HG03442 (cell line): ENCODE results near the gene COPS2.
"Not testable (repeated sequence)": the region's sequence is repeated elsewhere in the genome, so short reads cannot be mapped to it uniquely, and the experiment has no call there.

Experiments used
- ATAC-seq: cut with Tn5 transposase; IDR thresholded peaks from one replicate; pipeline ENCODE4 v1.9.1; 2021; ENCODE audit warnings: mild to moderate bottlenecking, moderate library complexity; ENCODE audit not compliant: unreplicated experiment

COPS2 gene

DNA sequence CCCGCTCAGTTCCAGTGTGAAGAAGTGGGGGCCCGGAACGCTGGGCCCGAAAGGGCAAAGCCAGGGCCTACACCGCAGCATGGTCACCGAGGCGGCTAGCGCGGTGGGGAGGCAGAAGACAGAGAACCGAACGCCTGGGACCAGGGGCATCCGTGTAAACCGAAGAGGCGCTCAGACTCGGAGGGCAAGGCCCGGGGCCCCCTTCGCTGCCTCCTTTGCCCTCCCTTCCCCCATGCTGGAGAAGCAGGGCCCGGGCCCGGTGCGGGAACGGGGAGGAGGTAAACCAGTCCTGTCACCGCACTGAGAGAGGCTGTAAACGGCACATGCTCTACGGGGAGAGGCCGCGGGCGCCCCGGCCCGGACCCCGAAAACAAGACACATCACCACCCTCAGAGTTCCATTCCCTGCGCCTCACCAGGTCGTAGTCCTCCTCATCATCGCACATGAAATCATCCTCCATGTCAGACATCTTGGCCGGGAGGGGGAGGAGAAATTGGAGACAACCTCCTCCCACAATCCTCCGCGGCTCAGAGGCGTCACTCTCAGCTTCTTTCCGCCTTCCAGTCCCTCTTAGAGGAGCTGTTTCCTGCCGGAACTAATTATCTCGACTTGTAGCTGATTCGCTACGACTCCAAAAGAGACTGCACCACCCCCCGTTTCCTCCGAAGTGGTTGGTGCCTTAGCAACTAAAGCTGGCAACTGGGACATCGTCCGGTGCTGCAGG lies at the start of gene COPS2:
Gene COPS2 (minus strand): TSS at position 490 of the 724 bp plus-strand sequence. CDS start 21 bp downstream, at position 469.
- peak; percentile 91 for ATAC-seq

DNA sequence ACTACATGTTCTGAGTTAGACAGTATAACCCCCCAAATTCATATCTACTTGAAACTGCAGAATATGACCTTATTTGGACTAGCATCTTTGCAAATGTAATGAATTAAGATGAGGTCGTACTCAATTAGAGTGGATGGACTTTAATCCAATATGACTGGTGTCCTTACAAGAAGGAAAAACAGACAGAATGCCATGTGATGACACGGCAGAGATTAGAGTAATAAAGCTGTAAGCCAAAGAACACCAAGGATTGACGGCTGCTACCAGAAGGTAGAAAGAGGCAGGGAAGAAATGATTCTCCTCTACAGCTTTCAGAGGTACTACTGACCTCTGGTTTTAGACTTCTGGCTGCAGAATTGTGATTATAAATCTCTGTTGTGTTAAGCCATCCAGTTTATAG lies 44.9 kb upstream of the COPS2 start:
- ATAC-seq: no peak

DNA sequence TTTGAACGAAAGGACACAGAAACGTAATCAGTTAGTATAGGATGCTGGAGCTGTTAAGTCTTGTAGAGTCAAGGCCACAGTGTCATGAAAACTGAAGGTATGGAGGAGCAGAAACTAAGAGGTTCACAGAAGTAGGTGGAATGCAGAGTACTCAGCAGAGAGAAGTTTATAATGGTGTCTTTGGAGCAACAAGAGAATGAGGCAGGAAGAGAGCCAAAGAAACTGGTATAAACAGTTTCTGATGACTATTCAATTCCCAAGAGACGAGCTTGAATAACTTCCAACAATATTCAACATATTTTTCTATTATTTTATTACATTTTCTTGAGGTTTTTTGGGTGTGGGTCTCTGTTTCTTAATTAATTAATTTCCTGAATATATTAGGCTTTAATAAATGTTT lies 44.3 kb upstream of the COPS2 start:
- no peak for ATAC-seq

DNA sequence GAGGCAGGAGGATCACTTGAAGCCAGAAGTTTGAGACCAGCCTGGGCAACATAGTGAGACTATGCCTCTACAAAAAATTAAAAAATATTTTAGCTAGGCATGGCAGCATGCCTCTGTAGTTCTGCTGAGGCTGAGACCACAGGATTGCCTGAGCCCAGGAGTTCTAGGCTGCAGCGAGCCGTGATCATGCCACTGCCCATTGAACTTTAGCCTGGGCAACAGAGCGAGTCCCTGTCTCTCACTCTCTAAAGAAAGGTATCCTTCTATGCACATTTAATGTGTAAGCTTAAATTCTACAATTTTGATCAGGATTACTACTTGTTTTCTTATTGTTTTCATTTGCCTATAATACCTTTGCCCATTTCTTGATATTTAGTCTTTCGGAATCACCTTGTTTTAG lies 41.5 kb upstream of the COPS2 start:
- no peak for ATAC-seq

DNA sequence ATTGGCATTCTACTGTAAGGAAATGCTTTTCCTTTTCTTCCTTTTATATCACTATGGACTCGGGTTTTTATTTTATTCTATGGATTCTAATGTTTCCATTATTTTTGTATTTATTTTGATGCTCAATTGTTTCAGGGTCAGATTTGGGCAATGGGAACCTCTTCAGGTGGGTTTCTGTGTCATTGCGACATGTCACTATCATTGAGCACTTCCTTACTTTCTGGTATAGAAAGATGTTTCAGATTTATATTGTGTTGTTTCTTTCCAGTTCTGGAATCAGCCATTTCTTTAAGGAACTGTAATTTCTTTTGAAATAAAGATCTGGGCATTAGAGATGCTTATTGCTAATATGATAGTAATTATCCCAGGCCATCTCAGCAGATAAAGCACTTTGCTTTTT lies 36.5 kb upstream of the COPS2 start:
- ATAC-seq: no peak

DNA sequence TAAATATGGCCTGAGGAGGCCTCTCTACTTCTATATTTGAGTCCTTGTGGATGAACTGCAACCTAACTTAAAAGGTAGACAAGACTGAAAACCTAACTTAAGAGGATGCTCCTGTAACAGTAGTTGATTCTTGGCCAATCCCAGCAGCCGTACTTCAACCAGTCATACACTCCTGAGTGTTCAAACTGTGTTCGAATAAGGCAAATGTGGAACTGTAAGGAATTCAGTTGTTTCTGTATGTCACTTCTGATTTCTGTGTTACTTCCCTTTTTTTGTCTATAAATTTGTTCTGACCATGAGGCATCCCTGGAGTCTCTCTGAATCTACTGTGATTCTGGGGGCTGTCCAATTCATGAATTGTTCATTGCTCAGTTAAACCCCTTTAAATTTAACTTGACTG lies 35.2 kb upstream of the COPS2 start:
- ATAC-seq: no peak

DNA sequence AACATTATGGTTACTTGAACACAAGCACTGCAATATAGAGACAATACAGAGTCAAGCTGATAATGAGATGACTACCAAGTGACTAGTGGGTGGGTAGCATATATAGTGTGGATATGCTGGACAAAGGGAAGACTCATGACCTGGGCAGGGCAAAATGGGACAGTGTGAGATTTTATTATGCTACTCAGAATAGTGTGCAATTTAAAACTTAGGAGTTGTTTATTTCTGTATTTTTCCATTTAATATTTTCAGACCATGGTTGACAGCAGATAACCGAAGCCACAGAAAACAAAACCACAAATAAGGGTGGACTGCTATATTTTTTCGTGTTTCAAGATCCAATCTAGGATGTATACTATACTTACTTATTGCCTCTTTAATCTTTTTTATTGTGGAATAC lies 34.2 kb upstream of the COPS2 start:
- ATAC-seq: no peak

DNA sequence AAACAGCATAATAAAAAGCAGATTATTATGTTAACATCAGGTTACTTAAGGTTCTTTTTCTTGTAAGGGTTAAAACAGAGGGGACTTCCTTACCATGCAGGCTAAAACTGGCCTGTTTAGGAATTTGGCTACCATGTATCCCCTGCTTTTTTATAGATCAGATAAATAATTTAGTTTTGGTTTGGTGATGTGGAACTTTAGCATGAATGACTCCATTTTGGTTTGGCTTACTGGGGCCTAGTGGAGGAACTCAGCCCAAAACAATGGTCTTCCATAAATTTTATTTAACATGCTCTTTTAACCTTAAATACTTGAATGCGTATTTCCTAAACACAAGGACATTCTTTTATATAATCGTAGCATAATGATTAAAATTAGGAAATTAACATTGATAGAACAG lies 33.5 kb upstream of the COPS2 start:
- no peak for ATAC-seq

DNA sequence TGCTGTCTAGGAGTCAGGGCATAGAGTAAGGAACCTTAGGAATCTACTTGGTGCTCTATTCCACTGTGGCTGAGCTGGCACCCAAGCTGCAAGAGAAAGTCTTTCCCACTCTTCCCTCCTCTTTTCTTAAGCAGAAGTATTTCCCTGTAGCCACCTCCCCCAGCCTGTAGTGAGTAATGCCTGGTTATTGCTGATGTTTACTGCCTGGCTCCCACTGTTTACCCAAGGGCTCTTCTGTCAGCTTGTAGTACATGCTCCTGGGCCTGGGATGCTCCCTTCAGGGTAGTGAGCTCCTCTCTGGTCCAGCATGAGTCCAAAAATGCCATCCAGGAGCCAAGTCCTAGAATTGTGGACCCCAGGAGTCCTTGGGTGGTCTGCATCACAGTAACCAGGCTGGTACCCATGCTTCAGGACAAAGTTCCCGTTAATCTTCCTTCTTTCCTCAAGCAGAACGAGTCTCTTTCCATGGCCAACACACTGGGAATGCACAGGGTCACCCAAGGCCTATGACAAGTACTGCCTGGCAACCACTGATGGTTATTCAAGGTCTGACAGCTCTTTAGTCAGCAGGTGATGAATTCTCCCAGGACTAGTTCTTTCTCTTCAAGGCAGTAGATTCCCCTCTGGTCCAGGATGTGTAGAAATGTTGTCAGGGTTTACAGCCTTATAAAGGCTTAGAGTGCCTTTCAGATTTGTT lies 32.3 kb upstream of the COPS2 start:
- no peak for ATAC-seq

DNA sequence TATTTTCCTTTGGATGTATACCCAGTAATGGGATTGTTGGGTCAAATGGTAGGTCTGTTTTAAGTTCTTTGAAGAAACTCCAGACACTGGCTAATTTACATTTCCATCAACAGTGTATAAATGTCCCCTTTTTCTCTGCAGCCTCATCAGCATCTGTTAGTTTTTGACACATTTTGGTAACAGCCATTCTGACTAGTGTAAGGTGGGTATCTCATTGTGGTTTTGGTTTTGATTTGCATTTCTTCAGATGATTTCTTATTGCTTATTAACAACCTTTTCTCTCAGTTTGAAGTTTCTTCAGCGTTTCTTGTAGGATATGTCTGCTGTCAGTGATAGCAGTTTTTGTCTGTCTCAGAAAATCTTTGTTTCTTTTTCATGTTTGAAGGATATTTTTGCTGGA lies 30.1 kb upstream of the COPS2 start:
- ATAC-seq: no peak

DNA sequence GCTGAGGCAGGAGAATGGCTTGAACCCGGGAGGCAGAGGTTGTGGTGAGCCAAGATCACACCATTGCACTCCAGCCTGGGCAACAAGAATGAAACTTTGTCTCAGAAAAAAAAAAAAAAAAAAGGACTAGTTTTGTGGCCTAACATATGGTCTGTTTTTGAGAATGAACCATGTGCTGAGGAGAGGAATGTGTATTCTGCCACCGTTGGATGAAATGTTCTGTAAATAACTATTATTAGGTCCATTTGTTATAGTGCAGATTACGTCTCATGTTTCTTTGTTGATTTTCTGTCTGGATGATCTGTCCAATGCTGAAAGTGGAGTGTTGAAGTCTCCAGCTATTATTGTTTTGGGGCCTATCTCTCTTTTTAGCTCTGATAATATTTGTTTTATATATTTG lies 28.3 kb upstream of the COPS2 start:
- not testable (repeated sequence) for ATAC-seq

DNA sequence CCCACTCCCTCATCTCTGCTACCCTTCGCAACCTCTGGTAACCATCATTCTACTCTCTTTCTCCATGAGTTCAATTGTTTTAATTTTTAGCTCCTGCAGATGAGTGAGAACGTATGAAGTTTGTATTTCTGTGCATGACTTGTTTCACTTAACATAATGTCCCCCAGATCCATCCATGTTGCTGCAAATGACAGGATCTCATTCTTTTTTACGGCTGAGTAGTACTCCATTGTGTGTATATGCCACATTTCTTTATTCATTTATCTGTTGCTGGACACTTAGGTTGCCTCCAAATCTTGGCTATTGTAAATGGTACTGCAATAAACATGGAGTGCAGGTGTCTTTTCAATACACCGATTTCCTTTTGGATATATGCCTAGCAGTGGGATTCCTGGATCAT lies 26.7 kb upstream of the COPS2 start:
- no peak for ATAC-seq

DNA sequence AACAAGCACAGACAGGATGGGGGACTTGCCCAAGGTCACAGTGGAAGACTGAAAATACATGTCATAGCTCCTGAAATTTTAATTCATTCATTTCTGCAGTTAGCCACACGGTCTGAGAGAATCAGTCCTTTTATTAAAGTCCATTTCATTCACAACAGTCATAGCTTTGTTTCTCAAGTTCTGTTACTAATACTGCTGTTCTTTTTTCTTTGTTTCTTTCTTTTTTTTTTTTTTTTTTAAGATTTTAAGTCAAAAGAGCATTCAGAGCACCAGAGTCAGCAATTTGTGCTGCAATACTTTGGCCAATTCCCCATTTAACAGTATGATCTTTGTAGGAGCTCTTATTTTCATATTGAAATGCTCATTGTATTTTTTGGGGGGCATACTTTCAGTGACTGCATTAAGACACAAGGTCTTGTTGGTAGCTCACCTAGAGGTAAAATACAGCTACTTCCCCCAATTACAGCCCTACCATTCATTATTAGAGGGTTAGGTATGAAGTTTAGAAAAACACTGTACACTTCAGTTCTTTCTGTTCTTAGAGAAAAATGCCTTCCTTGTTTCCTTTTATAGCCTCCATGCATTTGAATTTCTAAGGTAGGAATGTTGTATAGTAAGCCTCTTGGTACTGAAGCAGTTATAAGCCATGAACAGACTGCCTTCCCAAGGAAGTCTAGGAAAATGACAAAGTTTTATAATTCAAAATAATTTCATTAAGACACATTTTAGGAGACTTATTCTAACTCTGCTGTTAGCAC lies 24.2 kb upstream of the COPS2 start:
- ATAC-seq: no peak

DNA sequence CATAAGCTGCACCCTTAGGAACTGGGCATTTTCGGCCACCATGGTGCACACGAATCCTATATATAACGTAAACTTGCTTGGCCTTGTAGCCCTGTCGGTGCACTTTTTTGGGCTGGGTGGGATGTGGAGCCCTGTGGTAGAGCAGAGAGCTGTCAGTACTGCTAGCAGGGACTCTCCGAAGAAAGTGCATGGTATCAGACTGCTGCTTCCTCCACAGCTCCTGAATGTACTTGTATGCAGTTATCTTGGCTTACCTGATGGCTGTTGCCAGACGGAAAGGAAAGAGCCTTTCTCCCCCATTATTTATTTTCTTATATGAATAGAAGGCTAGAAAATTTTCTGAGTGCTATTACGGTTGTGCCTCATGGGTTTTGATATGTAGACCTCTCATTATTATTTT lies 23.1 kb upstream of the COPS2 start:
- no peak for ATAC-seq

DNA sequence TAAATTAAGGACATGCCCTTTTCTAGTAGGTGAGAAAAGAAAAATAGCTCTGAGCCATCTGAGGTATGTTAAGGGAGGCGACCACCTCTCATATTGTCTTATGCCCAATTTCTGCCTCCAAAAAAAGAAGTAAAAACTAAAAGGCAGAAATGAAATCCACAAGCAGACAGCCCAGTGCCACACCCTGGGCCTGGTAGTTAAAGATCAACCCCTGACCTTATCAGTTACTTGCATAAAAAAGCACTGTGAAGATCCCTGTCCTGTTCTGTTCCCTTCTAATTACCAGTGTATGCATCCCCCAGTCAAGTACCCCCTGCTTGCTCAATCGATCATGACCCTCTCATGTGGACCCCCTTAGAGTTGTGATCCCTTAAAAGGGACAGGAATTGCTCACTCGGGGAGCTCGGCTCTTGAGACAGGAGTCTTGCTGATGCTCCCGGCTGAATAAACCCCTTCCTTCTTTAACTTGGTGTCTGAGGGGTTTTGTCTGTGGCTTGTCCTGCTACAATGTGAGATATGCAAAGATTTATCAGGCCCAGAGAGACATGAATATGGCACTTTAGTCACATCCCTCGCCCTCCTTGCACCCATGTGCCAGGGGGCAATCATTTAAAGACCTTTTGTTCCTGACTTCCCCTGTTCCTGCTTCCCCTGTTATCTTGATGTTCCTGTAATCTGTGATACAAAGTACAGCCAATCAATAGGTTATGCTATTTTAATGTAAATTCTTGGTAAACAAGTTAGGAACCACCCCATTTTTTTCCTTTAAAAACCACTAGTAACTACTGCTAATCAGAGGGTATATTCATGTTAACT lies 20.4 kb upstream of the COPS2 start:
- ATAC-seq: not testable (repeated sequence)

DNA sequence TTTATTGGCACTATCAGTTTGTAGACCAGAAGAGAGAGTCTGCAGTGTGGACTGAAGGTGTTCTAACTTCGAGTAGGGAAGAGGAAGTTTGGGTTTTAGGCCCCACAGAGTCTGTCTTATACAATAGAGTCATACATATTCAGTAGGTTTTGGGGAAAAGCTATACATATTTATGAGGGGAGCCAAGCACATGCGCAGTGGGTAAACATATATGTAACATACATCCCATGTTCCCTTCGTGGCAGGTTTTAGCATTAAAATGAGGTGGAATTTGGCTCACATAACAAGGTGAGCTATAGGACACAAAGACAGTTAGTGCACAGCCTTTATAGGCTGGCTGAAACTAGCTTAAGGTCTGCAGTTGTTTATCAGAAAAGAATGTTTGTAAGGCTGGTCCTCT lies 19.5 kb upstream of the COPS2 start:
- ATAC-seq: no peak

DNA sequence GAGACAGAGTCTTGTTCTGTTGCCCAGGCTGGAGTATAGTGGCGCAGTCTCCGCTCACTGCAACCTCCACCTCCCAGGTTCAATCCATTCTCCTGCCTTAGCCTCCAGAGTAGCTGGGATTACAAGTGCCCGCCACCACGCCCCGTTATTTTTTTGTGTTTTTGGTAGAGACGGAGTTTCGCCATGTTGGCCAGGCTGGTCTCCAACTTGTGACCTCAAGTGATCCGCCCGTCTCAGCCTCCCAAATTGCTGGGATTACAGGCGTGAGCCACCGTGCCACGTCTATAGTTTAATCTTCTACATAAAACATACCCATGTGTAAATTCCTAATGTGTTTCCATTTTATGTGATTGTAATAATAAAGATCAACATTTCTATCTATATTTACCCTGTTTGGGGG lies 16.4 kb upstream of the COPS2 start:
- no peak for ATAC-seq

DNA sequence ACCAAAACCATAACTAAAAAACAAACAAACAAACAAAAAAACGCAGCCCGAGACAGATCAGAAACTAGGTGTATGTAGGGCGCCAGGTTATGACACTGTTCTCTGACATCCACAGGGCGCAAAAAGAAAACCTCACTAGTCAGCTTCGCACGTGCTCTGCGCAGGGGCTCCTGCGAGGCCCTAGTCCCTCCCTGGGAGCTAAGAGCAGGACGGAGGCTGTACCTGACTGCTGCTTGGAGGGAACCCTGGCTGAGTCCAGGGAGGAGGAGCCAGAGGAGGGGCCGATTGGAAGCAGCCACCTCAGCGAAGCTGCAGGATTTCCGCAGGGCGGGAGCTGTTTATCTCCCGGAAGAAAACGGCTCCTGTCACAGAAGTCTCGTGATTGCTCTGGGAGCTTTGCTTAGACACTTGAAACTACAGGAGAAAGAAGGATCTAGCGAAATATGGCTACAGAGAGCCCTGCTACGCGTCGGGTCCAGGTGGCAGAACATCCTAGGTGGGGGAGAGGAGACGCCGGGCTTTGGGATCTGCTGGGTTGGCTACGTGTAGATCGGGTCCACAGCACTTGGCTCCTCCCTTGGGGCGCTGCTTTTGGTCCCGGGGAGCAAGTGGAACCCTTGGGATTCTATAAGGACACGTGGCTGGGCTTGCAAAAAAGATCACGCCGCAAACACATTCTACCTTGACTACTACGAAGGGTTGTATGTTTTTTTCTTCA lies 14.6 kb upstream of the COPS2 start, which contains the start of gene GALK2:
Gene GALK2 (plus strand): TSS at position 368 of the 718 bp plus-strand sequence. CDS start 76 bp downstream, at position 444.
- peak; percentile 96 for ATAC-seq

DNA sequence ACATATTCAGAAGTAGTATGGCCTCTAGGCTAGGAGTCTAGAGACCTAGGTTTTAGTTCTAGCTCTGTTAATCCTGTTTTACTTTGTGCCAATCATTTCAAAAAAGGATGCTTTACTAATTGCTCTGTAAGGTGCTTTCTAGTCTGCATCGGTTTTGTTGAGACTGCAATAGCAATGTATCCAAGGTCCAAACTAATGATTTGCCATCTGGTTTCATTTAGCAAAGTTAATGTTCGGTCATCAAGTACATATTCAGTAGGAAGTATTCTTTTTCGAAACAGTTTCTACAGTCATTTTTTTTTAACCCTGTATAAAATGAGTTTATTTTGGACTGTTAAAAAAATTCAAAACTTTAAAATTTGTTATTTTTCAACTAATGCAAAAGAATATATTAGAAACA lies 12.6 kb upstream of the COPS2 start:
- no peak for ATAC-seq

DNA sequence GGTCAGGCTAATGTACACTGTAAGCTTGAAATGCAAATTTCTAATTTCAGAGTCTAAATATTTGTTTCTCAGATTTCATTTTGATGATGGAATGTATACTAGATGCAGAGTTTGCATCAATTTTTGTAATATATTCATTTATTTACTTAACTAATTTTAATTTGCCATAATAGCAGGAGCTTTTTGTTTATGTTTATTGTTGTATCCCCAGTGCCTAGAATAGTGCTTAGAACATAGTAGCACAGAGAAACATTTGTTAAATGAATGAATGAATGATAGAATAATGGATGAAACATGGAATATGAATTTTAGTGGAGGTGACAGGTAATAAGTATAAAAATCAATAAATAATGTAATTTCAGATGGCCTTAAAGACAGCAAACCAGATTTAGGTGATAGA lies 9.5 kb upstream of the COPS2 start:
- ATAC-seq: no peak
